BJ (cell line): ENCODE data around the gene IRS2. TPM values are rescaled to one million over a fixed set of nuclear protein-coding genes. Genes with fewer than 3 reads are reported as not detected.

ENCODE experiments used
- CTCF ChIA-PET: fragments of 350-600 bp; formaldehyde crosslinking; extraction: SDS; loops from one replicate; lab custom pipeline; 2021; ENCODE audit warnings: antibody characterized with exemption, inconsistent platforms; lab: Yijun Ruan, JAX
- POLR2A ChIA-PET: fragments of 300-600 bp; sonication (Branson Sonifier 250); formaldehyde crosslinking; extraction: SDS; loops from one replicate; lab custom pipeline; 2021; ENCODE audit warnings: antibody characterized with exemption; lab: Charles Lee
- DNase-seq: peaks from one replicate; pipeline ENCODE4 v3.0.0-alpha.2; 2011; ENCODE audit warnings: low read depth
- H3K27me3 ChIP-seq: 2 replicates; pipeline ENCODE4 v1.6.0; 2011; ENCODE audit warnings: low read length; ENCODE audit not compliant: control insufficient read depth, insufficient read depth
- H3K36me3 ChIP-seq: 2 replicates; pipeline ENCODE4 v1.5.1; 2011; ENCODE audit warnings: low read length; ENCODE audit not compliant: control insufficient read depth, insufficient read depth
- H3K4me3 ChIP-seq: 2 replicates; pipeline ENCODE4 v1.5.1; 2011; ENCODE audit warnings: low read depth, mild to moderate bottlenecking, control low read depth, low read length
- polyA plus RNA-seq: library from polyadenylated mRNA; depleted of rRNA; stranded (reverse); fragments of >200 nt; gene quantifications from 2 replicates; pipeline ENCODE4 v1.2.3, GENCODE V29; 2011
- TF ChIP-seq, protein P1 (sequence below): IDR thresholded peaks from 2 replicates; pipeline ENCODE4 v1.5.1; 2011; ENCODE audit warnings: low read depth, mild to moderate bottlenecking, control low read depth, inconsistent platforms, low read length, moderate library complexity; ENCODE audit not compliant: insufficient read depth

IRS2 gene
- polyA plus RNA-seq, 1 experiment, result 1.3 TPM

DNA sequence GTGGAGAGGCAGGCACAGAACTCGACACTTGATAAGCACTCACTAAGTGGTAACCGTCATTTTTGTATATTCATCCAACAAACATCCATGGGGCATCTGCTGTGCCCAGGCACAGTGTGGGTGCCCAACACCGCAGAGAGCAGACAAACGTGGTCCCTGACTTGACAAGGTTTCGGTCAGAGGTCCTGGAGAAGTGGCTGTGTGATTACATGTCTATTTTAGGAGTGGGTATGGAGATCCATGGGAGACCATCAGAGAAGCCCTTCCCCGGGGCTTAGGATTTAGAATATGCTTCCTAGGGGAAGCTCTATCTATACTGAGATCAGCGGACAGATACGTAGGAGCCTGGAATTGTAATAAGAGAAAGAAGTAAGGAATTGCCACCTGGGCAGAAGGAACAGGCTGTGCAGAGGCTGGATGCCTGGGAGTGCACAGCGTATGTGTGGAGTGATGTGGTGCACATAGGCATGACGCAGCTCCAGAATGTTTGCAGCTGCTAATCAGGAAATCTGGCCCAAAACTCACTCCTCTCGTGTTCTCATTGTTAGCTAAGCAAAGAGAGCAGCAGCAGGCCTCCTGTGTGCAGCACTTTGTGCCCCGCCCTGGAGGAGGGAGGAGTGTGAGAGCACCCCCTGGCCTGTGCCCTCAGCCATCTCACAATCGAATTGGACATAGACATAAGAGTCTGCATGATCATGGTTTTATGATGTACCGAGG lies 23.0 kb upstream of the IRS2 start:
- H3K4me3 ChIP-seq, result no peak overlapping the region
- POLR2A ChIA-PET, result no interaction called here
- no peaks in the 10 kb centered on the region; the same call in 1 of the 2 replicates for H3K27me3 ChIP-seq
- TF ChIP-seq, protein P1, sequence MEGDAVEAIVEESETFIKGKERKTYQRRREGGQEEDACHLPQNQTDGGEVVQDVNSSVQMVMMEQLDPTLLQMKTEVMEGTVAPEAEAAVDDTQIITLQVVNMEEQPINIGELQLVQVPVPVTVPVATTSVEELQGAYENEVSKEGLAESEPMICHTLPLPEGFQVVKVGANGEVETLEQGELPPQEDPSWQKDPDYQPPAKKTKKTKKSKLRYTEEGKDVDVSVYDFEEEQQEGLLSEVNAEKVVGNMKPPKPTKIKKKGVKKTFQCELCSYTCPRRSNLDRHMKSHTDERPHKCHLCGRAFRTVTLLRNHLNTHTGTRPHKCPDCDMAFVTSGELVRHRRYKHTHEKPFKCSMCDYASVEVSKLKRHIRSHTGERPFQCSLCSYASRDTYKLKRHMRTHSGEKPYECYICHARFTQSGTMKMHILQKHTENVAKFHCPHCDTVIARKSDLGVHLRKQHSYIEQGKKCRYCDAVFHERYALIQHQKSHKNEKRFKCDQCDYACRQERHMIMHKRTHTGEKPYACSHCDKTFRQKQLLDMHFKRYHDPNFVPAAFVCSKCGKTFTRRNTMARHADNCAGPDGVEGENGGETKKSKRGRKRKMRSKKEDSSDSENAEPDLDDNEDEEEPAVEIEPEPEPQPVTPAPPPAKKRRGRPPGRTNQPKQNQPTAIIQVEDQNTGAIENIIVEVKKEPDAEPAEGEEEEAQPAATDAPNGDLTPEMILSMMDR, result no peak
- no peak for DNase-seq
- H3K36me3 ChIP-seq, result no peaks in the 10 kb centered on the region
- CTCF ChIA-PET, result no interaction called here

DNA sequence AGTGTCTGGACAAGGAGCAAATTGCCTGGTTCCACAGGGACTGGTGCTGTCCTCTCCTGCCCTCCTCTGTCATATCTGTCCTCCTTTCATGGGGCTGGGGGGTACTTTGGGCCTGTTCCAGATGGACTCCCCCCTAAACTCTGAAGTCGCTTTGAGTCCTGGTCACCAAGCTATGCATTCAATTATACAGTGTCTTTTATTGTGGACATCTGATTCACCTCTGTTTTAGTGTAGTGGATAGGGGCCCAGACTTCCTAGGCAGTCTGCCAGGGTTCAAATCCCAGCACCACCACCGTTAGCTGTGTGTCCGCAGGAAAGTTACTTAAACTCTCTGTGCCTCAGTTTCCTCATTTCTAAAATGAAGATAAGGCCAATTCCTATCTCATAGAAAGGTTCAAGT lies 21.0 kb upstream of the IRS2 start:
- TF ChIP-seq, protein P1, result no peak
- no peak overlapping the region for H3K4me3 ChIP-seq
- POLR2A ChIA-PET, result no interaction called here
- CTCF ChIA-PET, result interaction anchor here (0.7 to 0.9 kb wide), 2 partner anchors 54 to 846 kb away, joined by 3 read pairs; no protein-coding TSS in a partner anchor
- H3K36me3 ChIP-seq, result no peaks in the 10 kb centered on the region
- H3K27me3 ChIP-seq, result peaks cover 2% of the 10 kb centered on the region; the same call in 1 of the 2 replicates
- no peak for DNase-seq

DNA sequence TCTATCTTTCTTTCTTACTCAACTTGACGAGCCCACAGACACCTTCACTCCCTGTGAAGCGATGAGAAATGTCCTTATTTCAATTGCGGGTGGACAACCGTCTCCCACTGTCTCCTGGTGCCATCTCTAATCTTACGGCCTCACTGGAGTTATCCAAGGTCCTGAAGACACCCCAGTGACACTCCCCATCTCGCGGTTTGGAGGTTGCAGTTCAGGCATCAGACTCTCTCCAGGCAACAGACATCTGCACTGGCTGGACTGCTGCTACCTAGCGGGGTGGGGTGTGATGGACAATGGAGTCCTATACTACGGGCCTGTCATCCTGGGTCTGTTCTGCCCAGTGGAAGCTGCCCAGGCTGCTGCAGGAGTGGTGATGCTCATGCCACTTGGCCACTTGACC lies 18.3 kb upstream of the IRS2 start:
- no peak overlapping the region for H3K4me3 ChIP-seq
- POLR2A ChIA-PET, result no interaction called here
- DNase-seq, result no peak
- no peaks in the 10 kb centered on the region for H3K36me3 ChIP-seq
- TF ChIP-seq, protein P1, result no peak
- peaks cover 2% of the 10 kb centered on the region; the same call in 1 of the 2 replicates for H3K27me3 ChIP-seq
- CTCF ChIA-PET, result interaction anchor here (0.6 kb wide), 1 partner anchor 176 kb away, joined by 3 read pairs; no protein-coding TSS in a partner anchor

DNA sequence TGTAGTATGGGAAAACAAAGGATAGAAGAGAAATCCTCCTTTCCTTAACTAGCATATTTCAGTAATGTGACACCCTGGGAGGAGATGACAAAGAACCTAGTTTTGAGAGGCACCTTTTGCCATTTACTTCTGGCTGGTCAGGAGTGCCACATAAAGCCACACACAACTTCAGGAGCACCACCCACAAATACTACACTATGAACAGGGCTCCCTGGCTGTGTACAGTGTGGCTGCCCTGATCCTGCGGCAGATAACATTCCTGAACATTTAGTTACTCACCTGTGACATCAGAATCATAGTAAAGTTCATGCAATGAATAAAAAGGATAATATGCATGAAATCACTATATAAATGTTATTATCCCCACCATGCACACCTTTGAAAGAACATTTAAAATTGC lies 17.4 kb upstream of the IRS2 start:
- ChIA-PET POLR2A (no interaction called here), CTCF (interaction anchor here (0.6 kb wide), 1 partner anchor 563 kb away, joined by 3 read pairs; no protein-coding TSS in a partner anchor)
- H3K27me3 ChIP-seq, result peaks cover 2% of the 10 kb centered on the region; the same call in 1 of the 2 replicates
- H3K4me3 ChIP-seq, result no peak overlapping the region
- DNase-seq, result no peak
- TF ChIP-seq, protein P1, result no peak
- no peaks in the 10 kb centered on the region for H3K36me3 ChIP-seq

DNA sequence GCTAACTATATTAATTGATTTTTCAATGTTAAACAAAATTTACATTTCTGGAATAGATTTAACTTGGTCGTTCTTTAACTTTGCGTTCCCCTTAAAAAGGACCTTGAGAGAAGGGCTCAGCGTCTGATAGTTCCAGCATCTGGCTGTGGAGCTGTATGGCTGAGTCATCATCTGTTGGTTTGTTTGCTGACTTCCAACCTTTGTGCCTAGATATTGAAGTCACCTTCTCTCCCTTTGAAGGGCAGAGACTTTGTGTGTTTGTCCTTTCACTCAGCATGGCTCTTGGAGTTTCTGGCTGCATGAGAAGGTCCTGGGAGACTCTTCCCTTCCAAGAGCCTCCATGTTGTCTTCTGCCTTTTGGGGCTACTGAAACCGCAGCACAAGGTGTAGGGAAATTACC lies 16.6 kb upstream of the IRS2 start:
- TF ChIP-seq, protein P1, result no peak
- ChIA-PET CTCF (interaction anchor here (0.6 kb wide), 1 partner anchor 562 kb away, joined by 3 read pairs; no protein-coding TSS in a partner anchor), POLR2A (no interaction called here)
- Histone ChIP-seq H3K4me3 (no peak overlapping the region), H3K36me3 (no peaks in the 10 kb centered on the region), H3K27me3 (peaks cover 2% of the 10 kb centered on the region; the same call in 1 of the 2 replicates)
- DNase-seq, result no peak
